NCI-H1105 treated with DMSO at 0.1 percent for 48 hours (cell line): ENCODE results near the gene DTD1.

Source experiments
- DNase-seq: peaks from one replicate; lab custom pipeline; 2025; lab: John Stamatoyannopoulos, UW

The DTD1 gene

GRCh38 chr20:18702736-18703135 lies 114.9 kb downstream of the DTD1 start:
- no peak for DNase-seq

- no peak for DNase-seq
These were observed 117.6 kb downstream of the DTD1 start for GRCh38 chr20:18705490-18705889.

- no peak for DNase-seq
These were observed 118.1 kb downstream of the DTD1 start for GRCh38 chr20:18705910-18706309.

- DNase-seq = no peak
These were observed 124.3 kb downstream of the DTD1 start for GRCh38 chr20:18712131-18712530.

- no peak for DNase-seq
These were observed 125.0 kb downstream of the DTD1 start for GRCh38 chr20:18712882-18713281.

GRCh38 chr20:18715564-18715963 lies 127.7 kb downstream of the DTD1 start:
- DNase-seq = no peak

- DNase-seq = peak; percentile 47
These were observed 129.2 kb downstream of the DTD1 start for GRCh38 chr20:18717062-18717461.

- no peak for DNase-seq
These were observed 130.3 kb downstream of the DTD1 start for GRCh38 chr20:18718129-18718528.

- no peak for DNase-seq
These were observed 131.6 kb downstream of the DTD1 start for GRCh38 chr20:18719426-18719825.

- DNase-seq = no peak
These were observed 133.8 kb downstream of the DTD1 start for GRCh38 chr20:18721551-18722115.

GRCh38 chr20:18722371-18722770 lies 134.5 kb downstream of the DTD1 start:
- no peak for DNase-seq

GRCh38 chr20:18724077-18724476 lies 136.2 kb downstream of the DTD1 start:
- no peak for DNase-seq

- no peak for DNase-seq
These were observed 137.1 kb downstream of the DTD1 start for GRCh38 chr20:18724788-18725464.

GRCh38 chr20:18727032-18727508 lies 139.2 kb downstream of the DTD1 start:
- DNase-seq = peak; percentile 86

- no peak for DNase-seq
These were observed 140.5 kb downstream of the DTD1 start for GRCh38 chr20:18728165-18728869.

- no peak for DNase-seq
These were observed 141.0 kb downstream of the DTD1 start for GRCh38 chr20:18728870-18729224.

GRCh38 chr20:18729231-18729825 lies 141.5 kb downstream of the DTD1 start:
- no peak for DNase-seq

GRCh38 chr20:18731940-18732339 lies 144.1 kb downstream of the DTD1 start:
- no peak for DNase-seq

GRCh38 chr20:18734525-18735189 lies 146.8 kb downstream of the DTD1 start:
- no peak for DNase-seq

GRCh38 chr20:18737140-18737539 lies 149.3 kb downstream of the DTD1 start:
- DNase-seq = no peak

- DNase-seq = no peak
These were observed 150.2 kb downstream of the DTD1 start for GRCh38 chr20:18738055-18738454.

- DNase-seq = no peak
These were observed 151.0 kb downstream of the DTD1 start for GRCh38 chr20:18738888-18739287.
